NCI-H748 treated with DMSO at 0.1 percent for 48 hours (cell line): ENCODE data around the gene YY1AP1.
"Not testable (repeated sequence)": the region's sequence is repeated elsewhere in the genome, so short reads cannot be mapped to it uniquely, and the experiment has no call there.

Source experiments
- DNase-seq: peaks from one replicate; lab custom pipeline; 2025; lab: John Stamatoyannopoulos, UW

The YY1AP1 gene

DNA sequence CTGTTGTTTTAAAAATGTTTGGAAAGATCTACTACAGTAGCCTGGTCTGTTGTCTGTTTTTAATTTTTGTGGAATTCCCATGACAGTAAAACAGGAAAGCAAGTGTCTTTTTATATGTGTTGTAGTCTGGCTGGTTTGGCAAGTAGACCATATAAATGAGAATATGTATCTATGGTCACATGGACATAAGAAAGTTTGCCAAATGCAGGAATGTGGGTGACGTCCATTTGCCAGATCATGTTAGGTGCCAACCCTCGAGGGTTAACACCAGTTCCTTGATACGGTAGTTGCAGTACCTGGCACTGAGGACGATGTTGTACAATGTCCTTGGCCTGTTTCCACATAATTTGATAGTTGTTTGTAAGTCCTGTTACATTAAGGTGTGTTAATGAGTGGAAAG is 6.5 kb upstream of the YY1AP1 start:
- DNase-seq, result no peak

DNA sequence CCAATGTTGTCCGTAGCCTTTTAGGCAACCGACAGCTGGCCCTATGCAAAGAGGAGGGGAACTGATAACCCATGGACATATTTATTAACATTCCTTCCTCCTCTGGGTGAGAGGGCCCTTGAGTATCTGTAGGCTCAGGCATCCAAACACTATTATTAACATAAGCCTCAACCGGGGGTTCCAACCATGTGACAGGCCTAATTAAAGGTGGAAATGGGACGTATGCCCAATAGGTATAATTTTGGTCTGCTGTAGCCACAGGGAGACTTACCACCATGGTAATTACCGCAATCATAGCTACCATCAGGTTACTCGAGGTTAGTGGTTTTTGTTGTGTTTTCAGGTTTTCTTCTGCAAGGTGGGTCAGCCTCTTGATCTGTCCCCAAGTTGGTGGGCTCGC is 5.6 kb upstream of the YY1AP1 start:
- DNase-seq, result no peak

DNA sequence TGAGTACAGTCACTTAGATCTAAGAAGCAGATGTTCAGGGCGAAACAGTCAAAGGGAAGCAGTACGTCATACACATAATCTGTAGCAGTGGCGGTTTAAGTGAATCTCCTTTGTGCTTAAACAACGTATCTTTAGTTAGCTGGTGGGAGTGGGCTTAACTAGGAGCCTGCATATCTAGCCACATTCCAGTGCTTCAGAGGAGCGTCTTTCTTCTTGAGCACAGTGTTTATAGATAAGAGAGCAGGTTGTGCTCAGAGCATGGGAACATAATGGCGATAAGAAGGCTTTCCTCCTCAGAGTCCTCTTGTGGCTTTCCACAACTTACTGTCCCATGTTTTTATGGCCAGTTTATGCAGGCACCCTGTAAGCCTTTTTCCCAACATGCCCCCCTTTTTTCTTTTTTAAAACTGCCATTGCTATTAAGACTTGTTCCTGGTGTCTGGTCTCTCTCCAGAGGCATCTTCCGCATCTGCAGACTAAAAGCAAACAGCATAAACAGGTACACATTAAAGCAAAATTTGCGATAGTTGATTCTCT is 3.5 kb upstream of the YY1AP1 start:
- no peak for DNase-seq

DNA sequence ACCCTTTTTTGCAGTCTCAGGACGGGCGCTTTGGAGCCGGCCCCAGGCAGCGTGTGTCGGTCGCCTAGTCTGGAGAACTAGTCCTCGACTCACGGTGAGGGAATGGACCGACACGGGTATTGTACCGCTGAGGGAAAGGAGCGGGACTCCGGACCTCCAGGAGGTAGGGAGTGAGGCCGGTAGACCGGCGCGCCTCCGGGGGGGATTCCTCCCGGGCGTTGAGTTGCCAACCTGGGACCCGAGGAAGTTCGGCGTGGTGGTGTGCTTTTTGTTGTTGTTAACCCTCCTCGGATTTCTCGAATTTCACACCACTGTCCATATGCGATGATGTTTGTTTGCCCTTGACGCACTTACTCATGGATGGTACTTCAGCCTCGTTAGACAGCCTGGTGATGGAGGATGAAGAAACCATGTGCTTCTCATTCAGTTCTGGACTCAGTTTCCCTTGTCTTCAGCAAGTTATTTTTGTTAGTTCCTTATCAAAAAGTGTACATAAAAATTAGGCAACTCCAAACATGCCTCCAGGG is 570 bp upstream of the YY1AP1 start, which contains the start of gene DAP3:
Gene DAP3, plus strand, starts transcription at position 11 of the 527 bp plus-strand sequence. CDS start 20,689 bp downstream, outside the sequence.
- not testable (repeated sequence) for DNase-seq

DNA sequence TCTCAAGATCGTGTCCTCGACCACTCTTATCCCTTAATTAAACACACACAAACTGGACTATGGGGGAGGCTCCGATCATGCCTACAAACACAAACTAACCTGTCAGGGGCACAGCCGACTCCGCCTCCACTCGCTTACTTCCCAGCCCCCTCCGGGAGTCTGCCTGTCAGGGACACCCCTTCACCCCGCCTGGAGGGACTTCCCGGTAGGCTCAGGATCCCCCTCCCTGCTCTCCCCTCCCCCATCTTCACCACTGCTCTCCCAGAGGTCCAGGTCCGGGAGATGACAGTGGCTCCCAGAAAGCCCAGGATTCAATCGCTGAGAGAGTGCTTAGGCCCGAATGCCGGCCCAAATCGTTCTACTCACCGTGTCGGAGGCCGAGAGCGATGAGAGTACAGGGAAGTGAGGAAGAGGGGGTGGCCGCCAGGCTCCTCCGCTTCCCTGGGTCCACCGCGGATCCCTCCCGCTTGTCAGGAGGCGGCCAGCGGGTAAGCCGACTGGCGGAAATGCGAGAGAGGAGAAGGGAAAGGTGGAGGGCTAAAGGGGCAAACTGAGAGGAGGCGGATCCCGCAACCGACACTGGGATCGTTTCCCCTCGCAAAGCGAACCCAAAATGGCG is 760 bp downstream of the YY1AP1 start:
- not testable (repeated sequence) for DNase-seq

DNA sequence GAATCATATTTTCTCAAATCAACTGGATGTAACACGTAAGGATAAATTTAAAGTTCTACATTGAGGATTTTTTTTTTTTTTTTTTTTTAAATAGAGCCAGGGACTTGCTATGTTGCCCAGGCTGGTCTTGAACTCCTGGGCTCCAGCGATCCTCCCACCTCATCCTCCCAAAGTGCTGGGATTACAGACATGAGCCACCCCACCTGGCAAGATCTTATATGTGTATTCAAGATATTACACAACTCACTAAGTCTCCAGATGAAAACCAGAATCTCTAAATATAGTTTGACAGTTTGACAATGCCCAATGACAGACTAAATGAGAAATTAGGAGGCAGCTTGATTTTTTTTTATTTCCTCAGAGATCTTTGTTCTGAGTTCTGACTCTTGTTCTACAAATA is 6.8 kb downstream of the YY1AP1 start:
- no peak for DNase-seq

DNA sequence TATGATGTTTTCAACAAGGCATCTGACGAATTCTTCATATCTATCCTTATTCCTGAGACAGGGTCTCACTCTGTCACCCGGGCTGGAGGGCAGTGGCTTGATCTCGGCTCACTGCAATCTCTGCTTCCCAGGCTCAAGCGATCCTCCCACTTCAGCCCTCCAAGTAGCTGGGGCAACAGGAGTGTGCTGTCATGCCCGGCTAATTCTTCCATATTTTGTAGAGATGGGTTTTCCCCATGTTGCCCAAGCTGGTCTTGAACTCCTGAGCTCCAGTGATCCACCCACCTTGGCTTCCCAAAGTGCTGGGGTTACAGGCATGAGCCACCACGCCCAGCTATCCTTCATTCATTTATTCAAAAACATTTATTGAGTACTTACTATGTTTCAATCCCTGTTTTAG is 8.0 kb downstream of the YY1AP1 start:
- no peak for DNase-seq

DNA sequence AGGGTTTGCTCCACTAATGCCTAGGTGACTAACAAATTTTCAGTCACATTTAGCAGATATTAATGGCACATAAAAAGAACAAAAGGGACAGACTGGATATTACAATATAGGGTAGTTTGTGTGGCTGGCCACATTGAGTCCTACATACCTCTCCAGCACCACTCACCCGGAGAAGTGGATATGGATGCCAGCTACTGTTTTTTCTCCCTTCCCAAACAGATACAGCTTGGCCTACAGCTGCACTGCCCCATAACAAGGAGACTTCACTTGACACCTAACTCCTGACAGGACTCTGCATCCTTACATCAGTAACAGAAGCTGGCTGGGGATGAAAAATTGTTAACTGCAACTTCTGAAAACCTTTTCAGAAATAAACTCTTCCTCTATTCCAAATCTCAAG is 9.6 kb downstream of the YY1AP1 start:
- not testable (repeated sequence) for DNase-seq

DNA sequence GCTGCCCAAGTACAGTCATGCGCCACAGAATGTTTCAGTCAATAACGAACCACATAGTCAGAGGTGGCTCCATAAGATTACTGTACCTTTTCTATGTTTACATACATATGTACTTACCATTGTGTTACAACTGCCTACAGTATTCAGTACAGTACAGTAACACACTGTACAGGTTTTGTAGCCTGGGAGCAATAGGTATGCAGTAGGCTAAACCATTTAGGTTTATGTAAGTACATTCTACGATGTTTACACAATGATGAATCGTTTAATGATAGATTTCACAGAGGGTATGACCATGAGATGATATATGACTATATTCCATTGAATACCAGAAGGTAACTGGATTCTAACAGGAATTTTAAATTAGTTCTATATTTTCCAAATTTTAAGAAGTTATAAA is 10.5 kb downstream of the YY1AP1 start:
- DNase-seq, result no peak

DNA sequence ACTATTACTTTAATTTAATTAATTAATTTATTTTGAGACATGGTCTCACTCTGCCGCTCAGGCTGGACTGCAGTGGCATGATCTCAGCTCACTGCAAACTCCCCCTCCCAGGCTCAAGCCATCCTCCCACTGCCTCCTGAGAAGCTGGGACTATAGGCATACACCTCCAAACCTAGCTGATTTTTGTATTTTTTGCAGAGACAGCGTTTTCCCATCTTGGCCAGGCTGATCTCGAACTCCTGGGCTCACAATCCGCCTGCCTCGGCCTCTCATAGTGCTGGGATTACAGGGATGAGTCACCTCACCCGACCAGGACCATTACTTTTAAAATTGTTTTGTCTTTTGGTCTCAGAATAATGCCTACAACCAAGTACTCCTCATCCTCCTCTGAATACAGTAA is 15.6 kb downstream of the YY1AP1 start:
- no peak for DNase-seq

DNA sequence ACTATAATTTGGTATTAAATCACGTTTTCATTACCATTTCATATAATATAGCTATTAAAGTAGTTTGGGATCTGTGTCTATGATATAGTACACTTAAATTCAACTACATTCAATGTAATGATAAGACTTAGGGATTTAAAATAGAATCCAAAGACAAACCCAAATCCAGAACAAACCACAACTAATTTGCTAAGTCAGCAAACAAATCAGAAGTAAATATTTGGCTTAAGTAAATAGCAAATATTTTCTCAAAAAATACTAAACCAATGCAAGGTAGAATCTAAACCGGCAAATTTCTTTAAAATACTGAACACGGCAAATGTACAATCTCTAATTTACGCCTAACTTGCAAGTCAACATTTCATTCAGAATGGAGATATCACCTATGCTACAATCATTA is 16.8 kb downstream of the YY1AP1 start:
- DNase-seq, result no peak

DNA sequence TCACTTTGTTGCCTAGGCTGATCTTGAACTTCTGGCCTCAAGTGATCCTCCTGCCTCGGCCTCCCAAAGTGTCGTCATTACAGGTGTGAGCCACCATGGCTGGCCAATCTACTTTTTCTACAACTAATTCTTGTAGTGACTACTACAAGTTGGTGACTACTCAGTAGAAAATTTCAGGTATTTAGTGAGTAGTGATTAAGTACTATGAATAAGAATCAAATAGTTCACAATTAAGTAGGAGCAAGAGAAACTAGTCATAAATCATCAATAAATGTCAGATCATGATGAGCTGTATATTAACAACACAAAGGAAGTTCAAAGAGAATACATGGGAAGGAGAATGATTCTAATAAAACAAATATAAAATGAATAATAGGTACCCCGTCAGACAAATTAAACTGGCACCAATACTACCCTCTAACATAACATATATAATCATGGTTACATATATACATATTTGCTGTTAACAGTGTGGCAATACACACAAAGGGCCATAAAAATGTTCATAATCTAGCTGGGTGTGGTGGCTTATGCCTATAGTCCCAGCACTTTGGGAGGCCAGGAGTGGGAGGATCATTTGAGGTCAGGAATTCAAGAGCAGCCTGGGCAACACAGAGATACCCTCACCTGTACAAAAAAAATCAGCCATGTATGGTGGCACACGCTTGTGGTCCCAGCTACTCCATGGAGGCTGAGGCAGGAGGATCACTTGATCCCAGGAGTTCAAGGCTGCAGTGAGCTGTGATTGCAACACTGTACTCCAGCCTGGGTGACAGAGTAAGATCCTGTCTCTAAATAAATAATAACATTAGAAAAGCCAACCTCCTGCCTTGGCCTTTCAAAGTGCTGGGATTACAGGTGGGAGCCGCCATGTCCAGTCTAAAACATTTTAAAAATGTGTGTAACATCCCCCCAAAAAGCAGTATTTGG is 19.1 kb downstream of the YY1AP1 start:
- DNase-seq, result no peak

DNA sequence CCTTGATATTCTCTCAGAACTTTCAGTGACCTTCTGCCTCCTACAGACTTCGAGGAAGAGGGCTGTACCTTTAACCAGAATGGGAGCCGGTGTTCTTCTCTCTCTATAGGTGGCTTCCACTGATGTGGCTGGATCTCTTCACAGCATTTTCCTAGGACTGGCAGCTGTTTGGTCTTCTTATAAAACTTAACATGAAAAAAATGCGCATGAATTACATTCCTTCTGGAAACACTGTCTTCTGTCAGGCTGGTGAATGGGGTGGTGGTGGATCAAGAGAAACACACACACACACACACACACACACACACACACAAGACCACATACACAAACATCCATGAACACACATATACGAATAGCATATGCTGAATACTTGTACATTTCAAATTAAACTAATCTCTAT is 27.3 kb downstream of the YY1AP1 start:
- DNase-seq, result not testable (repeated sequence)

DNA sequence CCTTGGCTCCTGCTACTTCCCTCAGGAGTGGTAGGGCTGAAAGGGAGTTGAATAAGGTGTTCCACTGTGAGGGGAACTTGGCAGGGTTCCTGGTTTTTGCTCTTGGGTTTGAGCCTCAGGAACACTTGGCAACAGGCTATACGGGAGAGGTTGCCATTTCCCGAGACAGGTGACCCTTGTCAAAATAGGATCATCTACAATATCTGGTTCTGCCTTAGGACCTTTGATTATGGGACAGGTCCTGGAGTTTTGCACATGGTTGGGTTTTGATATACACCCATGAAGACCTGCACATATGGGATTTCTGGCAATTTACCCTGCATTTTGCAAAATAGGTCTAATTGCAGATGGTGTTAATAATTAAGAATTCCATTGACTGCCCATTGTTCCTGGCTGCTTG is 31.1 kb downstream of the YY1AP1 start:
- no peak for DNase-seq

DNA sequence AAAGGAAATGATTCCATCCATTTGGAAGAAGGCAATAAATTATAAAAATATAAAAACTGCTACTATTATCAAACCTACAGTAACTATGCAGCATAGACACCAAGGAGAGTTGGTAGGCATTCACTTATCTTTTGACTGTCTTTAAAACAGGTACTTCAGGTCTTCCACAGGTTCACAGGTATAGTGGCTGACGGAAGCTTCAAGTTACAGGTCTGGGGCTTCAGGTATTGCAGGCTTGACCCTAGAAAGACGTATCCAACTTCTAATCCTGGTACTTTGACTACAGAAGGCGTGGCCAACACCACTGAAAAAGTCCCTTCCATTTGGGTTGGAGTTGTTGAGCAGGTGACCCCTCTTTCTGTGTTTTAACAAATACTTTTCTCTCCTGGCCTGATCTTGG is 35.6 kb downstream of the YY1AP1 start:
- no peak for DNase-seq

DNA sequence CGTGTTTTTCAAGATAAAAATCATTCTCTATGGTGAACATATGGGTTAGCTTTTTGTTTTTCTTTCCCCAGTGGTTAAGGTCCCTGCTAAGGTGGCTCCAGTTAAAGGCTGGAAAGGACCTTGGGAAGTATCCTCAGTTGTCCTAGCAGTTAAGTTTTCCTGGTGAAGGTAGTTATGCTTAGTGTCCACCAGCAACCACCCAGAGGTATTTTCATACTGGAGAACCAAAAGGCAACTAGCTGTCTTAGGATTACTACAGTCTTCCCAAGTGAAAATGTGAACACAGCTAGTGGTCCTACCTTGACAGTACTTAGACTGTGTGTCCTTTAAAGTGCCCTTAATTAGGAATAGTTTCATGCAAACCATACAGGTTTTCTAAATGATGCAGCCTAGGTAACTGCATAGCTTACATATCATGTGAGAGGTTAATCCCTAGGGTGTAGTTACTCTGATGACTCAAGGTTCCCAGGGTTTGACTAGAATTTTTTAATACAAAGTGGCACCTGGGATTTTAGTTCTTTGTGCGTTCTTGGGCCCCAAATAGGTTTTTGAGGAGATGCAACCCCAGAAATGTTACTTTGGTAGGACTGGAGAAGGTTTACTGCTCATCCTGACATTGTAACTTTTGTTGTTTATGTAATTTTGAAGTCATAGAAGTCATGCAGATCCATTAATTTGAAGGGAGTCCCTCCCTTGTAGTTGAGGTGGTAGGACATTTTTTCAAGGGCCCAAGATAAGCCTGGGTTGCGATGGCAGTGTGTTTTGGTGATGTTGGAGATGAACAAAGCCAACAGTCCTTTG is 36.5 kb downstream of the YY1AP1 start:
- no peak for DNase-seq

DNA sequence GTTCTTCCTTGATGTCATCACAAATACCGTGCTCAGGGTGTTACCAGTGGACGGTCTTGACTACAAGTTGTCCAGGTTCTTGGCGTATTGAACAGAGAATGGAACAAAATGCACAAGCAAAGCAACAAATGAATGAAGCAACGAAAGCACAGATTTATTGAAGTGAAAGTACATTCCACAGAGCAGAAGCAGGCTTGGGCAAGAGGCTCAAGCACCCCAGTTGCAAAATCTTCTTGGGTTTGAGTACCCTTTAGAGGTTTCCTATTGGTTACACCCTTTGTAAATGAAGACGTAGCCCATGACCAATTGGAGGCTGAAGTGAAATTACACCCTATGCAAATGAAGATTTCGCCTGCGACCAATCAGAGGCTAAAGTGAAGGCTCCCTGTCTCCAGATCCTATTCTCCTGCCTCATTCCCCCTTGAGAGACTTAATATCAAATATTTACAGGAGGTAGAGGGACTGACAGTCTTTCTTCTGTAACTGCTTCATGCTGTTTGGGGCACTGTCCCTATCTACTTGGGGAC is 38.3 kb downstream of the YY1AP1 start:
- DNase-seq, result no peak

DNA sequence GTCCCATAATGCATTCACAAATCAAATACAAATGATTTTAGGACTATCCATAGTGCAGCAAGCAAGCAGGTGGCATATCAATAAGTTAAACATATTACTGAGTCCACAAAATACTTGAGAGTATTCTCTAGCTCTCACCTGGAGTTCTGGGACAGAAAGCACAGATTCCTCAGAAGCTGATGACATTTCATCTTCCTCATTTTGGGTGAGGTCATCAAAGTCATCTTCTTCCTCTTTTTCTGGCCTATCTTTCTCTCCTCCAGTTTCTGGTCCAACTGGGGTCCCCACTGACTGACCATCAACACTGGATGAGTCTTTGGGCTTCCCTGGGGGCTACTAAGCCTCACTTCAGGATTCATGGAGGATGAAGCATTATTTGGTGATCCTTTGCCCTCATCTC is 38.9 kb downstream of the YY1AP1 start:
- no peak for DNase-seq

DNA sequence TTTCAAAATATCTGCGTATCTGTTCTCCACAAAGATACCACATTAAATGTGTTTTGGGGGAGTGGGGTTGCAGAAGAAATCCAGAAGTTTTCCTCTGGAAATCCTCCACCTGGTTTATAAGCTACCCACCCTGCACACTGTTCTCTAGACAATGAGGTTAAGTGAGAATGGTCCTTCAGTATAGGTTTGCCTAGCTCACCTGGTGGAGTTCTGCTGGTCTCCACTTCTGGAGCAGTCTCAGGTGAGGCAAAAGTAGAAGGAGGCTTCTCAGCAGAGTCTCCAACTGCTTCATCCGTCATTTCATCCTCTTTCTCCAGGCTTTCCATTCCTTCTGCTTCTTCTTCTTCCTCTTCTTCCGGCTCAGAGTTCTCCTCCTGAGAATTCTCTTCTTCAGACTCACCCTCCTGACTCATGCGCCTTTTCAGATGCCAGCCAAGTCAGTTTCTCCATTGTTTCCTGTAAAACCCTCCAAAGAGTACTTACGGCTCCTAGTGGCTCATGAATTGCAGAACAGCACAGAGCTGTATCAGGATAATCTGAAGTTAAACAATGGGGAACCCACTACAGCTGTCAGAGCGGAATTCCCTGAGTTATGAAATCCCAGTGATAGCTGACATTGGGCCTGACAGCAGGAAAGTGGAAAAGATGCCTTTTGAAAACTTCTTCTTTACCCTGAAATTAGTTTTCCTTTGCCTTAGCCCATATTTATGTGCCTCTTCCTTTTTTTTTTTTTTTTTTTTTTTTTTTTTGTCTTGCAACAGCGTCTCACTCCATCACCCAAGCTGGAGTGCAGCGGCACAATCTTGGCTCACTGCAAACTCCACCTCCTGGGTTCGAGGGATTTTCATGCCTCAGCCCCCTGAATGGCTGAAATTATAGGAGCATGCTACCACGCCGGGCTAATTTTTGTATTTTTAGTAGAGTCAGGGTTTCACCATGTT is 40.1 kb downstream of the YY1AP1 start:
- DNase-seq, result no peak

DNA sequence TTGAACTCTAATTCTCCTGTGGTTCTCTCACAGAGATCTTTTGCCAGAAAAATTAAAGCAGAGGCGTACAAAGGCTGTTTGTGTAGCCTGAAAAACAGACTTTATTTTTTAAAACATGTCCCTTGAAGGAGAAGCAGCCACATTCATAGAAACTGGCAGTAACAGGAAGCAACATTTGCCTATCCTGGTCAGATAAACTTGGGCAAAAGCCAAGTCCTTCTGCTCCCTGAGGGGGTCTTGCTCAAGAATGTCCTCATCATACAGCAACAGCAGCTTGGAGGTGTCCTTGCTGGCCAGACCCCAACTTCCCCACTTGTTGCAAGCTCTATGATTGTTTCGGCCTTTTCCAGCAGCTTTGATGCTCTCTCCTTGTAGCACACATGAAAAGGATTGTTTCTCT is 42.3 kb downstream of the YY1AP1 start:
- DNase-seq, result no peak

DNA sequence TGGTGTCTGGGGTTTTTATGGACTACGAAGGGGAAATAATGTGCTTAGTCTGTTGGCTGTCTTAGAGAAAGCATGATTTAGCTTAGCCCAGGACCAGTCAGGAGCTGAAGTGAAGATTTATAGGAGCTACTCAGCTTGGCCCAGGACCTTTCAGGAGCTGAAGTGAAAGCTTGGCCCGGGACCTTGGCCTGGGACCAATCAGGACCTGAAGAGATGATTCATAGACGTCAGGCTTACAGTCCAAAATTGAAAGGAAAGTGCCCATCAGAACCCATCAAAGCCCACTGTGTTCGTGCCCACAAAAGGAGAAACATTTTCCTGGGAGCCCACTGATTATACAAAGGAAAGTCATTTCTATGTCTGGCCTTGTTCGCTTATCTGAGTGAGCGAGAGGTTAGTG is 42.9 kb downstream of the YY1AP1 start:
- no peak for DNase-seq
